ENCODE data around the gene GABRA5.

The GABRA5 gene

GRCh38 chr15:26841941-26842340, 24.9 kb upstream of the GABRA5 start:
- Histone ChIP-seq H3K4me2 (ENCODE audit: low read length) (no peak overlapping the region), H3K4me3 (ENCODE audit: low read depth, low read length) (no peak overlapping the region), H3K4me1 (no peaks in the 10 kb centered on the region), H3K36me3 (ENCODE audit: control insufficient read depth, insufficient read depth, low read length) (no peaks in the 10 kb centered on the region), H2AFZ (no peak overlapping the region), H3K27ac (no peak overlapping the region), H3K27me3 (ENCODE audit: control insufficient read depth, insufficient read depth, low read length) (no peaks in the 10 kb centered on the region), H3K79me2 (no peaks in the 10 kb centered on the region), H3K9me3 (ENCODE audit: control insufficient read depth, low read length) (no peaks in the 10 kb centered on the region), H3K9ac (no peak overlapping the region)
- no peak for TF ChIP-seq CTCF (IDR thresholded peaks at IDR 0.05)

GRCh38 chr15:26842391-26842790, 24.5 kb upstream of the GABRA5 start:
- H3K27ac ChIP-seq: no peak overlapping the region
- no peak overlapping the region for H3K4me2 ChIP-seq (ENCODE audit: low read length)
- no peaks in the 10 kb centered on the region for H3K4me1 ChIP-seq
- no peaks in the 10 kb centered on the region for H3K36me3 ChIP-seq (ENCODE audit: control insufficient read depth, insufficient read depth, low read length)
- H3K9me3 ChIP-seq (ENCODE audit: control insufficient read depth, low read length): no peaks in the 10 kb centered on the region
- no peak for TF ChIP-seq CTCF (IDR thresholded peaks at IDR 0.05)
- no peak overlapping the region for H2AFZ ChIP-seq
- no peaks in the 10 kb centered on the region for H3K79me2 ChIP-seq
- H3K27me3 ChIP-seq (ENCODE audit: control insufficient read depth, insufficient read depth, low read length): no peaks in the 10 kb centered on the region
- no peak overlapping the region for H3K9ac ChIP-seq
- no peak overlapping the region for H3K4me3 ChIP-seq (ENCODE audit: low read depth, low read length)

- H3K36me3 ChIP-seq (ENCODE audit: control insufficient read depth, insufficient read depth, low read length): no peaks in the 10 kb centered on the region
- H3K79me2 ChIP-seq: no peaks in the 10 kb centered on the region
- H3K4me2 ChIP-seq (ENCODE audit: low read length): no peak overlapping the region
- H3K27me3 ChIP-seq (ENCODE audit: control insufficient read depth, insufficient read depth, low read length): no peaks in the 10 kb centered on the region
- H3K9me3 ChIP-seq (ENCODE audit: control insufficient read depth, low read length): no peaks in the 10 kb centered on the region
- no peak overlapping the region for H3K27ac ChIP-seq
- no peak overlapping the region for H2AFZ ChIP-seq
- no peak overlapping the region for H3K4me3 ChIP-seq (ENCODE audit: low read depth, low read length)
- no peak overlapping the region for H3K9ac ChIP-seq
- no peak for TF ChIP-seq CTCF (IDR thresholded peaks at IDR 0.05)
- no peaks in the 10 kb centered on the region for H3K4me1 ChIP-seq
These were observed 22.0 kb upstream of the GABRA5 start for GRCh38 chr15:26844901-26845300.

GRCh38 chr15:26848498-26848897, 18.4 kb upstream of the GABRA5 start:
- H3K79me2 ChIP-seq: no peaks in the 10 kb centered on the region
- no peak overlapping the region for H3K4me2 ChIP-seq (ENCODE audit: low read length)
- TF ChIP-seq CTCF (IDR thresholded peaks at IDR 0.05): no peak

GRCh38 chr15:26850161-26850560, 16.7 kb upstream of the GABRA5 start:
- no peaks in the 10 kb centered on the region for H3K27me3 ChIP-seq (ENCODE audit: control insufficient read depth, insufficient read depth, low read length)
- no peaks in the 10 kb centered on the region for H3K36me3 ChIP-seq (ENCODE audit: control insufficient read depth, insufficient read depth, low read length)
- no peak overlapping the region for H2AFZ ChIP-seq
- H3K4me2 ChIP-seq (ENCODE audit: low read length): no peak overlapping the region
- H3K4me1 ChIP-seq: no peaks in the 10 kb centered on the region
- H3K79me2 ChIP-seq: no peaks in the 10 kb centered on the region
- no peaks in the 10 kb centered on the region for H3K9me3 ChIP-seq (ENCODE audit: control insufficient read depth, low read length)
- TF ChIP-seq CTCF (IDR thresholded peaks at IDR 0.05): no peak
- H3K27ac ChIP-seq: no peak overlapping the region
- H3K4me3 ChIP-seq (ENCODE audit: low read depth, low read length): no peak overlapping the region
- no peak overlapping the region for H3K9ac ChIP-seq

More at GRCh38 chr15:26848498-26848897, 18.4 kb upstream of the GABRA5 start:
- Histone ChIP-seq H3K36me3 (ENCODE audit: control insufficient read depth, insufficient read depth, low read length) (no peaks in the 10 kb centered on the region), H2AFZ (no peak overlapping the region), H3K4me1 (no peaks in the 10 kb centered on the region), H3K9me3 (ENCODE audit: control insufficient read depth, low read length) (no peaks in the 10 kb centered on the region), H3K27me3 (ENCODE audit: control insufficient read depth, insufficient read depth, low read length) (no peaks in the 10 kb centered on the region), H3K4me3 (ENCODE audit: low read depth, low read length) (no peak overlapping the region), H3K9ac (no peak overlapping the region), H3K27ac (no peak overlapping the region)

Data from parathyroid adenoma (tissue), 2 donors.